Measurements from ENCODE around the gene SYT7.

DNA sequence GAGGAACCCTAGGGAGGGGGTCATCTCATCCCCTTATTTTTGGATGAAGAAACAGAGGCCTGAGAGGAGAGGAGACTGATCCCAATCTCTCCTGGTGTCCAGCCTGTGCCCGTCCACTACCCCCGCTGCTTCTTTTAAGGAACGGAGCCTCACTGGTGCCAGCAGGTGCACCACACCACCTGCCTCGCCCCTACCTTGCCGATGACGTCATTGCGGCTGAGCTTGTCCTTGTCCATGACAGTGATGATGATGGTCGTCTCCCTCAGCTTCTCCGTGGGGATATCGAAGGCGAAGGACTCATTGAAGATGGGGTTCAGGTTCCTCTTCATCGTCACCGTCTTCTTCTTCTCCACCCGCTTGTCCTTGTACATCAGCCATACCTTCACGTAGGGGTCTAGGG is 58.0 kb downstream of the SYT7 start:
- TF ChIP-seq CTCF (IDR thresholded peaks at IDR 0.05): no peak
- TF ChIP-seq POLR2A (IDR thresholded peaks at IDR 0.05): no peak

All from thyroid gland (tissue), 4 donors.